ENCODE measurements around the gene BRINP2.

The BRINP2 gene

GRCh38 chr1:177287994-177288393 lies 117.2 kb downstream of the BRINP2 start:
- no peaks in the 10 kb centered on the region for H3K36me3 ChIP-seq (ENCODE audit: control insufficient read depth in 2 of 2, insufficient read depth in 2 of 2, low read length in 2 of 2)
- no peak overlapping the region for H3K9ac ChIP-seq (ENCODE audit: low read depth in 1 of 2, low read length in 2 of 2)
- H3K9me3 ChIP-seq (ENCODE audit: control insufficient read depth in 2 of 2, low read length in 2 of 2): no peaks in the 10 kb centered on the region
- H3K27me3 ChIP-seq (ENCODE audit: control insufficient read depth in 2 of 2, insufficient read depth in 2 of 2, low read length in 2 of 2): no peaks in the 10 kb centered on the region
- H3K4me3 ChIP-seq (ENCODE audit: low read length in 2 of 2): no peak overlapping the region
- H3K27ac ChIP-seq (ENCODE audit: low read depth in 2 of 2, low read length in 2 of 2): no peak overlapping the region
- no peaks in the 10 kb centered on the region for H3K4me1 ChIP-seq (ENCODE audit: control insufficient read depth in 2 of 2, insufficient read depth in 2 of 2, low read length in 2 of 2)

- Histone ChIP-seq H3K27ac (ENCODE audit: low read depth in 2 of 2, low read length in 2 of 2) (no peak overlapping the region), H3K9me3 (ENCODE audit: control insufficient read depth in 2 of 2, low read length in 2 of 2) (no peaks in the 10 kb centered on the region), H3K36me3 (ENCODE audit: control insufficient read depth in 2 of 2, insufficient read depth in 2 of 2, low read length in 2 of 2) (no peaks in the 10 kb centered on the region), H3K4me3 (ENCODE audit: low read length in 2 of 2) (no peak overlapping the region), H3K9ac (ENCODE audit: low read depth in 1 of 2, low read length in 2 of 2) (no peak overlapping the region), H3K4me1 (ENCODE audit: control insufficient read depth in 2 of 2, insufficient read depth in 2 of 2, low read length in 2 of 2) (no peaks in the 10 kb centered on the region), H3K27me3 (ENCODE audit: control insufficient read depth in 2 of 2, insufficient read depth in 2 of 2, low read length in 2 of 2) (no peaks in the 10 kb centered on the region)
These were observed 118.8 kb downstream of the BRINP2 start for GRCh38 chr1:177289532-177289931.

GRCh38 chr1:177300431-177300830 lies 129.7 kb downstream of the BRINP2 start:
- H3K4me3 ChIP-seq (ENCODE audit: low read length in 2 of 2): no peak overlapping the region
- H3K9ac ChIP-seq (ENCODE audit: low read depth in 1 of 2, low read length in 2 of 2): no peak overlapping the region
- H3K9me3 ChIP-seq (ENCODE audit: control insufficient read depth in 2 of 2, low read length in 2 of 2): no peaks in the 10 kb centered on the region
- no peak overlapping the region for H3K27ac ChIP-seq (ENCODE audit: low read depth in 2 of 2, low read length in 2 of 2)
- no peaks in the 10 kb centered on the region for H3K27me3 ChIP-seq (ENCODE audit: control insufficient read depth in 2 of 2, insufficient read depth in 2 of 2, low read length in 2 of 2)
- no peaks in the 10 kb centered on the region for H3K4me1 ChIP-seq (ENCODE audit: control insufficient read depth in 2 of 2, insufficient read depth in 2 of 2, low read length in 2 of 2)
- H3K36me3 ChIP-seq (ENCODE audit: control insufficient read depth in 2 of 2, insufficient read depth in 2 of 2, low read length in 2 of 2): no peaks in the 10 kb centered on the region

- Histone ChIP-seq H3K4me1 (ENCODE audit: control insufficient read depth in 2 of 2, insufficient read depth in 2 of 2, low read length in 2 of 2) (no peaks in the 10 kb centered on the region), H3K9me3 (ENCODE audit: control insufficient read depth in 2 of 2, low read length in 2 of 2) (no peaks in the 10 kb centered on the region), H3K4me3 (ENCODE audit: low read length in 2 of 2) (no peak overlapping the region), H3K27me3 (ENCODE audit: control insufficient read depth in 2 of 2, insufficient read depth in 2 of 2, low read length in 2 of 2) (no peaks in the 10 kb centered on the region), H3K27ac (ENCODE audit: low read depth in 2 of 2, low read length in 2 of 2) (no peak overlapping the region), H3K9ac (ENCODE audit: low read depth in 1 of 2, low read length in 2 of 2) (no peak overlapping the region), H3K36me3 (ENCODE audit: control insufficient read depth in 2 of 2, insufficient read depth in 2 of 2, low read length in 2 of 2) (no peaks in the 10 kb centered on the region)
These were observed 130.8 kb downstream of the BRINP2 start for GRCh38 chr1:177301425-177302124.

GRCh38 chr1:177302357-177303044 lies 131.7 kb downstream of the BRINP2 start:
- no peak overlapping the region for H3K4me3 ChIP-seq (ENCODE audit: low read length in 2 of 2)
- H3K27me3 ChIP-seq (ENCODE audit: control insufficient read depth in 2 of 2, insufficient read depth in 2 of 2, low read length in 2 of 2): no peaks in the 10 kb centered on the region
- H3K4me1 ChIP-seq (ENCODE audit: control insufficient read depth in 2 of 2, insufficient read depth in 2 of 2, low read length in 2 of 2): no peaks in the 10 kb centered on the region
- no peak overlapping the region for H3K9ac ChIP-seq (ENCODE audit: low read depth in 1 of 2, low read length in 2 of 2)
- no peaks in the 10 kb centered on the region for H3K9me3 ChIP-seq (ENCODE audit: control insufficient read depth in 2 of 2, low read length in 2 of 2)
- no peak overlapping the region for H3K27ac ChIP-seq (ENCODE audit: low read depth in 2 of 2, low read length in 2 of 2)
- no peaks in the 10 kb centered on the region for H3K36me3 ChIP-seq (ENCODE audit: control insufficient read depth in 2 of 2, insufficient read depth in 2 of 2, low read length in 2 of 2)

- Histone ChIP-seq H3K4me3 (ENCODE audit: low read length in 2 of 2) (no peak overlapping the region), H3K36me3 (ENCODE audit: control insufficient read depth in 2 of 2, insufficient read depth in 2 of 2, low read length in 2 of 2) (no peaks in the 10 kb centered on the region), H3K4me1 (ENCODE audit: control insufficient read depth in 2 of 2, insufficient read depth in 2 of 2, low read length in 2 of 2) (no peaks in the 10 kb centered on the region), H3K27ac (ENCODE audit: low read depth in 2 of 2, low read length in 2 of 2) (no peak overlapping the region), H3K9ac (ENCODE audit: low read depth in 1 of 2, low read length in 2 of 2) (no peak overlapping the region), H3K9me3 (ENCODE audit: control insufficient read depth in 2 of 2, low read length in 2 of 2) (no peaks in the 10 kb centered on the region), H3K27me3 (ENCODE audit: control insufficient read depth in 2 of 2, insufficient read depth in 2 of 2, low read length in 2 of 2) (no peaks in the 10 kb centered on the region)
These were observed 134.6 kb downstream of the BRINP2 start for GRCh38 chr1:177305040-177306018.

GRCh38 chr1:177306019-177306415 lies 135.3 kb downstream of the BRINP2 start:
- Histone ChIP-seq H3K27me3 (ENCODE audit: control insufficient read depth in 2 of 2, insufficient read depth in 2 of 2, low read length in 2 of 2) (no peaks in the 10 kb centered on the region), H3K4me1 (ENCODE audit: control insufficient read depth in 2 of 2, insufficient read depth in 2 of 2, low read length in 2 of 2) (no peaks in the 10 kb centered on the region), H3K27ac (ENCODE audit: low read depth in 2 of 2, low read length in 2 of 2) (no peak overlapping the region)

GRCh38 chr1:177306981-177307380 lies 136.2 kb downstream of the BRINP2 start:
- Histone ChIP-seq H3K4me3 (ENCODE audit: low read length in 2 of 2) (no peak overlapping the region), H3K36me3 (ENCODE audit: control insufficient read depth in 2 of 2, insufficient read depth in 2 of 2, low read length in 2 of 2) (no peaks in the 10 kb centered on the region), H3K27ac (ENCODE audit: low read depth in 2 of 2, low read length in 2 of 2) (no peak overlapping the region), H3K9me3 (ENCODE audit: control insufficient read depth in 2 of 2, low read length in 2 of 2) (no peaks in the 10 kb centered on the region), H3K9ac (ENCODE audit: low read depth in 1 of 2, low read length in 2 of 2) (no peak overlapping the region), H3K4me1 (ENCODE audit: control insufficient read depth in 2 of 2, insufficient read depth in 2 of 2, low read length in 2 of 2) (no peaks in the 10 kb centered on the region), H3K27me3 (ENCODE audit: control insufficient read depth in 2 of 2, insufficient read depth in 2 of 2, low read length in 2 of 2) (no peaks in the 10 kb centered on the region)

More at GRCh38 chr1:177306019-177306415, 135.3 kb downstream of the BRINP2 start:
- no peaks in the 10 kb centered on the region for H3K36me3 ChIP-seq (ENCODE audit: control insufficient read depth in 2 of 2, insufficient read depth in 2 of 2, low read length in 2 of 2)
- no peak overlapping the region for H3K9ac ChIP-seq (ENCODE audit: low read depth in 1 of 2, low read length in 2 of 2)
- no peak overlapping the region for H3K4me3 ChIP-seq (ENCODE audit: low read length in 2 of 2)
- no peaks in the 10 kb centered on the region for H3K9me3 ChIP-seq (ENCODE audit: control insufficient read depth in 2 of 2, low read length in 2 of 2)

GRCh38 chr1:177307771-177308170 lies 137.0 kb downstream of the BRINP2 start:
- Histone ChIP-seq H3K4me3 (ENCODE audit: low read length in 2 of 2) (no peak overlapping the region), H3K27me3 (ENCODE audit: control insufficient read depth in 2 of 2, insufficient read depth in 2 of 2, low read length in 2 of 2) (no peaks in the 10 kb centered on the region), H3K4me1 (ENCODE audit: control insufficient read depth in 2 of 2, insufficient read depth in 2 of 2, low read length in 2 of 2) (no peaks in the 10 kb centered on the region), H3K27ac (ENCODE audit: low read depth in 2 of 2, low read length in 2 of 2) (no peak overlapping the region), H3K9me3 (ENCODE audit: control insufficient read depth in 2 of 2, low read length in 2 of 2) (no peaks in the 10 kb centered on the region), H3K9ac (ENCODE audit: low read depth in 1 of 2, low read length in 2 of 2) (no peak overlapping the region), H3K36me3 (ENCODE audit: control insufficient read depth in 2 of 2, insufficient read depth in 2 of 2, low read length in 2 of 2) (no peaks in the 10 kb centered on the region)

GRCh38 chr1:177309880-177310279 lies 139.1 kb downstream of the BRINP2 start:
- no peak overlapping the region for H3K9ac ChIP-seq (ENCODE audit: low read depth in 1 of 2, low read length in 2 of 2)
- H3K27ac ChIP-seq (ENCODE audit: low read depth in 2 of 2, low read length in 2 of 2): no peak overlapping the region

More at GRCh38 chr1:177309880-177310279, 139.1 kb downstream of the BRINP2 start:
- H3K4me3 ChIP-seq (ENCODE audit: low read length in 2 of 2): no peak overlapping the region
- H3K36me3 ChIP-seq (ENCODE audit: control insufficient read depth in 2 of 2, insufficient read depth in 2 of 2, low read length in 2 of 2): no peaks in the 10 kb centered on the region
- no peaks in the 10 kb centered on the region for H3K4me1 ChIP-seq (ENCODE audit: control insufficient read depth in 2 of 2, insufficient read depth in 2 of 2, low read length in 2 of 2)
- no peaks in the 10 kb centered on the region for H3K9me3 ChIP-seq (ENCODE audit: control insufficient read depth in 2 of 2, low read length in 2 of 2)
- no peaks in the 10 kb centered on the region for H3K27me3 ChIP-seq (ENCODE audit: control insufficient read depth in 2 of 2, insufficient read depth in 2 of 2, low read length in 2 of 2)

Data from mucosa of rectum (tissue), 2 donors.